Inflammatory macrophage (primary cell): ENCODE data around the gene LILRB5.

Source experiments
- DNase-seq, 2 donors: peaks; one replicate each; pipeline ENCODE4 v3.0.0-alpha.2; 2020 to 2022

Gene LILRB5

DNA sequence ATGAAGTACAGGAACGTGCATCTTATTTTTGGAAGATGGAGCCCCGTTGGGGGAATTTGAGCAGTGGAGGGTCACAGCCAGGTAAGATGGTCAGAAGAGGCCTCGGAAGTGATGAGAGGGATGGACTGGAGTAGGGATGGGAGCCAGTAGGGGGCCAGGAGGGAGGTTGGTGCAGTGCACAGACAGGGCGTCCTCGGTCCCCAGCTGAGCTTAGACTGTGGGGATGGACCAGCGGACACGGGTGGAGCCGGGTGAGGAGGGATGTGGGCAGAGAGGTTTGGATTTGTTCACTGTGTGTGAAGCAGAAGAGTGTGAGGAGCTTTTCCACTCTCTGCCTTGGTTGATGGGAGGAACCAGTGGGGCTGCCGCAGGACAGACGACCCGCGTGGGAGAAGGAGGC, 45.8 kb downstream of the LILRB5 start:
- DNase-seq, result peak in 1 of 2 donors; percentile 10

GRCh38 chr19:54209811-54210494, 47.1 kb downstream of the LILRB5 start:
- peak; percentile 96 to 97 for DNase-seq

DNA sequence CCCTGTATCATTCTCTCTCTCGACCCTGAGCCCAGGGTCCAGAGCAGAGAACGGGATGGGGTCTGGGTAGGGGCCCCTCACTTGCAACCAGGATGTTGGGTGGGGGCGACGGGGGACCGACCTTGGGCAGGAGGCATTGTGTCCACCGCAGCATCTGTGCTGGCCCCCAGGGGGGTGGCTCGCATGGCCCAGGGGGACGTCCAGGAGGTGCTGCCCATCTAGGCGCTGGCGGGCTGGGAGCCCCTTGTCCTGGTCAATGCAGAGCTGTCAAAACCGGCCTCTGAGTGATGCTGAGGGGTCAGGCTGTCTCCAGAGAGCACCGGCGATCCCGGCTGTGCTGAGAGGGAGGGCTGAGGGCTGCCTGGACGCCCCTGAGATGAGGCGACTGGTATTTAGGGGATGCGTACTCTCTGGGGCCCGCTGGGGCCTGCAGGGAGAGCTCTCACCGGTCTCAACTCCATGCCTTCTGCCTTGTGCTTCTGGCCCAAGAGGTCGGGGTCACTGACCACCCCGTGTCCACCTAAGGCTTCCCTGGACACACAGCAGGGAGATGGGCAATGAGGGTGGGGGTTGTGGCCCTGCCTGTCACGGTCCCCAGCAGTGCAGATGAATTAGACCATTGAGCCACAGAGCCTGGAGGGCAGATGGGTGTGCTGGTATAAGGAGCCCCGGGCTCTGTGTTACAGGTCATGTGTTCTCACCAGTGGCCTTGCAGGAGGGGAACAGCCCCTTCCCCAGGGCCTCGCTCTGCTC, 47.8 kb downstream of the LILRB5 start:
- peak in 1 of 2 donors; percentile 8 for DNase-seq

- peak in 1 of 2 donors; percentile 7 for DNase-seq
Measured at GRCh38 chr19:54208784-54209057, 48.4 kb downstream of the LILRB5 start.

DNA sequence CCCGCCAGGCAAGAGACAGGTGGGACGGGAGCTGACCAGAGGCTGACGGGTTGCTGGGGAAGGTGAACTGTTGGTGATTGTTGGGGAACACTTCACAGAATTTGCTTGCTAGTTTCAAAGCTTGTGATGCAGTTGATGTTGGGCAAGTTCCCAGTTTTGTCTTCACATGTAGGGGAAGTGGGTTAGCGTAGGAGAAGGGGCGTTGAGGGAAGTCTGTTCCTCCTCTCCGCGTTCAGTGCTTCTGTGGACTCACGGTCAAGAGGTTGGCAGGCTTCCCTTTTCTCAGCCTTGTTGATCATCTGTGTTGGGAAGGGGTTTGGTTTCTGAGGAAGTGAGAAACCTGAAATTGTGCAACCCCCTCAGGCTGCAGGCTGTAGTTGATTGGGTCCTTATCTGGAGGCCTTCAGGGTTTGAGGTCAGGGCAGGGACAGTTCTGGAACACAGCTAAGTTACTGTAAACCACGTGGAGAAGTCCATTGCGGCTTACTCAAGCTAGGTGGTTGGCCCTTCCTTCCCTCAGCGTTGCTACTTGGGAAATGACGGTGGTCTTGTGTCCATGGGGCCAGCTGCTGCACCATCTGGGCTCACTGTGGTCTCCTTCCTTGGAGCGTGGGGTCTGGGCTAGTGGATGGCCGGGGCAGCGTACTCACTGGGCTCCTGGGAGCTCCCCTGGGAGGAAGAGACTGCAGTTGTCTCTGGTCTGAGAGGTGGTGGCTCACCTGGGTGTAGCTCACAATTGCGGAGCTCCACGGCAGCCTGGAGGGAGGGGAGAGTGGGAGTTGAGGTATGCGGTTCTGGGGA, 48.9 kb downstream of the LILRB5 start:
- DNase-seq, result peak; percentile 100

DNA sequence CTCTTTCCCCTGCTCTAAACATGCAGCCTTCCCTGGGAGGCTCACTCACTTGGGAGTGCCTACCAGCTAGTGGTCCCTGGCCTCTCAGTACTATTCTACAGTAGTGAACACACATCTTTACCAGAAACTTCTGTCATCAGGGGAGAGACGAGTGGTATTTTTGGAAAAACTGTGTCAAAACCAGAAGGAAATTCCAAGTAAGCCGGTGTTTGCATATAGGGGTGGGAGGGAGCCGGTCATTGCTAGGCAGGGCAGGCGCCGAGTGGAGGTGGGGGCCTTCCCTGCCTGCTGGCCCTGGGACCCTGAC, 49.4 kb downstream of the LILRB5 start:
- DNase-seq, result no peak

DNA sequence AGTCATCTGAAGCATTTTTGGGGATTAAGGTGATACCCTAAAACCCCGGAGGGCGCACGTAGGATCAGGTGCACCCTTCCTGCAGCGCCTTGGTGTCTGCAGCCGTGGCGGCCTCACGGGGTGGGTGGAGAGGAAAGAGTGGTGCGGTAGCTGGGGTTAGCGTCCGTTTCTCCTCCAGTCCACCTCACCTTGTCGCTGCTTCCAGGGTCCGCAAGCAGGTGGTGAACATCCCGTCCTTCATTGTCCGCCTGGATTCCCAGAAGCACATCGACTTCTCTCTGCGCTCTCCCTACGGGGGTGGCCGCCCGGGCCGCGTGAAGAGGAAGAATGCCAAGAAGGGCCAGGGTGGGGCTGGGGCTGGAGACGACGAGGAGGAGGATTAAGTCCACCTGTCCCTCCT, 49.9 kb downstream of the LILRB5 start:
- DNase-seq, result peak; percentile 28 to 49

- peak in 1 of 2 donors; percentile 42 for DNase-seq
Measured at GRCh38 chr19:54206831-54207177, 50.3 kb downstream of the LILRB5 start.

GRCh38 chr19:54206030-54206830, 50.8 kb downstream of the LILRB5 start:
- DNase-seq, result peak; percentile 78 to 85

DNA sequence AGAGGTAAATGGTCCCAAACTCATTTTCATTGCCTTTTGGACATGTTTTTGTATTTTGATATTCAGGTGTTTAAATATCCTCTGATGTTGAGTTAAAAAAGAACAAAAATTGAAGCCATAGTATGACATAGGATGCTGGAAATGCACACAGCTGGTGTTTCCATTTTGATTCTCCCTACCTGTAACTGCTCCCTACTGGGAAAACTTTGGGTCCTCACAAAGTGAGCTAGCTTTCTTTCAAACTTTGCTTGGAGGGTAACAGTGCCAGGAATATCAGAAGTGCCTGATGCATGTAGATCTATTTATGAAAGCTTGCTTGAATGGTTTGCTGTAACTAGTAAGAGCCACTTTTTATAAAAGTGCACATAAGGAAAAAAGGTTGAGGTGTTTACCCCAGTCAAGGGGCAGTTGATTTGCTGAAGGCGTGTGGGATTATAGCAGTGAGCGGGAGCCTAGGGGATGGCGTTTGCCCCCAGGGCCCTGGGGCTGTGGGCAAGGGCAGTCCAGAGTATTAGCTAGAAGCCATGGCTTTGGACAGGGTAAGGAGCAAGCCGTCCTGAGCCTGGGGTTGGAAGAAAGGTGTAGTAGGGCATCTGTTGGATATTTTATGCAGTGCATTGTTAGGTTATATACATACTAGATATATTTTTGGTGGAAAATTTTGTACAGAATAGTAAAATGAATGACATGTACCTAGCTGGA, 52.2 kb downstream of the LILRB5 start:
- DNase-seq, result no peak

DNA sequence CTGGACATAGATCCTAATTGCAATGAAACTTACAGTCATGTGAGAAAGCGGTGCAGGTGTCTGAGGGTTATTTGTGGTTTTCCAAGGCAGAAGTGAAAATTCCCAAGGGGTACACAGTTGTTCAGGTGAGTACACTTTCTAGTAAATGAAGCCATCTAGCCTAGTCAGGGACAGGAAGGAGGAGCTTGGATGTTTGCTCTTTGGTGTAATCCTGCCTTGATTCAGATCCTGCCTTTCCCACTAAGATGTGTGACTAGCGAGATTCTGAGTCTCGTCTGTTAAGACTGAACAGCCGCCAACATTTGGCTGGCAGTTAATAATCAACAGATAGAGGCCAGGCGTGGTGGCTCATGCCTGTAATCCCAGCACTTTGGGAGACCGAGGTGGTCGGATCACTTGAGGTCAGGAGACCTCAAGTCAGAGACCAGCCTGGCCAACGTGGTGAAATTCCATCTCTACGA, 53.9 kb downstream of the LILRB5 start:
- no peak for DNase-seq

DNA sequence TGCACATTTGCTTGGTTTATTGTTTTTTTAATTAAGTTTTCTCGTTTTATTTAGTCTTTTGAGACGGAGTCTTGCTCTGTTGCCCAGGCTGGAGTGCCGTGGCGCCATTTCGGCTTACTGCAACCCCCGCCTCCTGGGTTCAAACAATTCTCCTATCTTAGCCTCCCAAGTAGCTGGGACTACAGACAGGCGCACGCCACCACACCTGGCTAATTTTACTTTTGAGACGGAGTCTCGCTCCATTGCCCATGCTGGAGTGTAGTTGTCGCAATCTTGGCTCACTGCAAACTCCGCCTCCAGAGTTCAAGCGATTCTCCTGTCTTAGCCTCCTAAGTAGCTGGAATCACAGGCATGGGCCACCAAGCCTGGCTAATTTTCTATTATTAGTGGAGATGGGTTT, 55.1 kb downstream of the LILRB5 start:
- DNase-seq, result peak in 1 of 2 donors; percentile 14

DNA sequence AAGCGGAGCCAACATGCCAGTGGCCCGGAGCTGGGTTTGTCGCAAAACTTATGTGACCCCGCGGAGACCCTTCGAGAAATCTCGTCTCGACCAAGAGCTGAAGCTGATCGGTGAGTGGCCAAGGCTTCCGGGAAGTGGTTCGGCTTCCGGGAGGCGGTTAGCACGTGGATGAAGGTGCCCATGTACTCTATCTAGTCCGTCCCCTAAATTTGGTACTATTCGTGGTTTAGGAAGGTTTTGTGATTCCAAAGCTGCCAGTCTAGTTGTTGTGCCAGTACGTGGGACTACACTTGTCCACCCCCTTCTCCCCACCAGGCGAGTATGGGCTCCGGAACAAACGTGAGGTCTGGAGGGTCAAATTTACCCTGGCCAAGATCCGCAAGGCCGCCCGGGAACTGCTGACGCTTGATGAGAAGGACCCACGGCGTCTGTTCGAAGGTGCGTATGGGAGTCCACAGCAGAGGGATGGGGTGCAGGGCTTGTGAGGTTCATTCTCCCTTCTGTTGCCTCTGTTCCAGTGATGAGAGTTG, 55.8 kb downstream of the LILRB5 start:
- no peak for DNase-seq
